K562 (cell line): ENCODE measurements around the gene TMEM273.

ENCODE experiments used
- CEBPB ChIP-seq: fragments of 450-650 bp; IDR thresholded peaks from 2 replicates; pipeline ENCODE4 v1.6.1; 2016; ENCODE audit warnings: missing genetic modification characterization, missing compliant biosample characterization
- SRF ChIP-seq, 2 experiments: fragments of 250-450, 450-650 bp in 1 of 2; sonication (Bioruptor Pico) in 1 of 2; sonication (generic) in 1 of 2; formaldehyde crosslinking; IDR thresholded peaks; 2 replicates each; pipeline versions ENCODE4 v1.5.0 to v1.5.1; 2020 to 2022; ENCODE audit warnings: mild to moderate bottlenecking in 1 of 2, missing genetic modification reagents in 1 of 2
- YY1 ChIP-seq, 3 experiments: IDR thresholded peaks; 2 replicates each; pipeline ENCODE4 v1.6.1; 2011; ENCODE audit warnings: low read length in 2 of 3, mild to moderate bottlenecking in 2 of 3, moderate library complexity in 2 of 3, borderline replicate concordance in 1 of 3, control low read depth in 1 of 3, low read depth in 1 of 3; ENCODE audit not compliant: insufficient read depth in 3 of 3, insufficient replicate concordance in 2 of 3, control insufficient read depth in 1 of 3, insufficient read length in 1 of 3; ENCODE audit errors: extremely low read depth in 1 of 3
- ZKSCAN1 ChIP-seq: fragments of 150-350 bp; IDR thresholded peaks from 2 replicates; pipeline ENCODE4 v1.6.1; 2016; ENCODE audit warnings: low read depth, low read length
- ZNF766 ChIP-seq: fragments of 200-800 bp; sonication (Bioruptor generic); conservative IDR thresholded peaks from 2 replicates; pipeline ENCODE4 v1.6.1; 2016; ENCODE audit warnings: missing genetic modification characterization, missing compliant biosample characterization
- TF ChIP-seq, protein P1 (sequence below): fragments of 250-450 bp; sonication (Bioruptor Pico); IDR thresholded peaks from 2 replicates; pipeline ENCODE4 v1.5.0; 2020; ENCODE audit warnings: mild to moderate bottlenecking, borderline replicate concordance
- TF ChIP-seq, protein P2 (sequence below), 3 experiments: IDR thresholded peaks in 2 of 3; conservative IDR thresholded peaks in 1 of 3; 2 replicates each; pipeline ENCODE4 v1.5.1; 2011 to 2012; ENCODE audit warnings: low read length in 3 of 3, mild to moderate bottlenecking in 3 of 3, control low read depth in 2 of 3, improper control_type of control experiment in 1 of 3, inconsistent platforms in 1 of 3, low read depth in 1 of 3, mixed read lengths in 1 of 3, moderate library complexity in 1 of 3; ENCODE audit not compliant: insufficient read depth in 2 of 3
- TF ChIP-seq, protein P3 (sequence below): sonication (generic); formaldehyde crosslinking; IDR thresholded peaks from 2 replicates; pipeline ENCODE4 v1.5.0; 2020; ENCODE audit warnings: missing genetic modification reagents
- TF ChIP-seq, protein P4 (sequence below): fragments of 450-650 bp; conservative IDR thresholded peaks from 2 replicates; pipeline ENCODE4 v1.6.1; 2016; ENCODE audit warnings: missing genetic modification characterization, low read depth, mild to moderate bottlenecking, missing compliant biosample characterization, moderate library complexity
- TF ChIP-seq, protein P5 (sequence below): fragments of 200-800 bp; sonication (Bioruptor generic); IDR thresholded peaks from 2 replicates; pipeline ENCODE4 v1.6.1; 2016; ENCODE audit warnings: missing genetic modification characterization, missing compliant biosample characterization

DNA sequence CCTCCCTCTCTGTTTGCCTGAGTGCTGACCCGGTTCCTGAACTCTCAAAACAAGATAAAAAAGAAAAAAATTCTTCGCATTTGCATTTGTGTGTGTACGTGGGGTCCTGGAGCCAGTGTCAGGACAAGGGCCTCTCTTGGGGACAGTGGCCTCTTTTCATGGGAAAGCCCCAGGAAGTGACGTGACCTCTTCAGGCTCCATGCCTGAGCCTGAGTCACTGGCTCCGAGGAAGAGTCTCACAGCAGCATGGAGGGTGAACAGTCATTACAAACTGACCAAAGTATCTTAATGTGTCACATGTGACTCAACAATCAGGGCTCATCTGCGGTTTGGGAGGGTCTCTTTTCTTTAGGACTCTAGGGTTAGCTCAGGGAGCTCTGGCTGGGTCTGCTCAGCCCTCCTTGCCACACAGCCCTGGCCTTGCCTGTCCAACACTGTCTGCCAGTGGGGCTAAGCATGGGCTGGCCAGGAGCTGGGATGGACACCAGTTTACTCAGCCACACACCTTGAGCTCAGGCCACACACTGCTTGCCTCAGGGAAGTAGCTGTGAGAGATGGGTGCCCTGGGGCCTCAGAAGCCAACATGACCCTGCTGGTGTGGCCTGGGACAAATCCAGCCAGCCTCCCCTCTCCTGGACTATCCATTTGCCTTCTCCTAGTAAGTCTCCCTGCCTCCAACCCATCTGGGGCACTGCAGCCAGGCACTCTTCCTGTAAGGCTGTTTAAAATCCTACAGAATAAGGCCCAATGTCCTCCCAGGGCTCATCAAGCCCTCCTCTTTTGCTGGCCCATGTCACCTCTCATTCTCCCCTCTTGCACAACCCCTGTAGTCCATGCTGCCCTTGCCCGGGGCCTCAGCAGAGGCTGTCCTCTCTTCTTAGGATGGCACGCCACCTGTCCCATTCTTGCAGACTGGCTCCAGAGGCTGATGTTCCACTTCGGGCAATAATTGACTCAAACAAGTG is 10.5 kb downstream of the TMEM273 start:
- TF ChIP-seq, protein P1, sequence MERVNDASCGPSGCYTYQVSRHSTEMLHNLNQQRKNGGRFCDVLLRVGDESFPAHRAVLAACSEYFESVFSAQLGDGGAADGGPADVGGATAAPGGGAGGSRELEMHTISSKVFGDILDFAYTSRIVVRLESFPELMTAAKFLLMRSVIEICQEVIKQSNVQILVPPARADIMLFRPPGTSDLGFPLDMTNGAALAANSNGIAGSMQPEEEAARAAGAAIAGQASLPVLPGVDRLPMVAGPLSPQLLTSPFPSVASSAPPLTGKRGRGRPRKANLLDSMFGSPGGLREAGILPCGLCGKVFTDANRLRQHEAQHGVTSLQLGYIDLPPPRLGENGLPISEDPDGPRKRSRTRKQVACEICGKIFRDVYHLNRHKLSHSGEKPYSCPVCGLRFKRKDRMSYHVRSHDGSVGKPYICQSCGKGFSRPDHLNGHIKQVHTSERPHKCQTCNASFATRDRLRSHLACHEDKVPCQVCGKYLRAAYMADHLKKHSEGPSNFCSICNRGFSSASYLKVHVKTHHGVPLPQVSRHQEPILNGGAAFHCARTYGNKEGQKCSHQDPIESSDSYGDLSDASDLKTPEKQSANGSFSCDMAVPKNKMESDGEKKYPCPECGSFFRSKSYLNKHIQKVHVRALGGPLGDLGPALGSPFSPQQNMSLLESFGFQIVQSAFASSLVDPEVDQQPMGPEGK (CRISPR knock-in tag) = no peak
- TF ChIP-seq CEBPB (tag) (peak; percentile 66), ZNF766 (CRISPR knock-in tag) (peak; percentile 86), ZKSCAN1 (no peak), SRF (CRISPR knock-in tag; IDR thresholded peaks at IDR 0.05) (no peak), YY1 (IDR thresholded peaks at IDR 0.05; ENCODE audit: borderline replicate concordance in 1 of 3, control insufficient read depth in 1 of 3, extremely low read depth in 1 of 3, insufficient read depth in 3 of 3, insufficient read length in 1 of 3, insufficient replicate concordance in 2 of 3, low read depth in 1 of 3, low read length in 2 of 3) (peak in 1 of 3 experiments; percentile 72)
- TF ChIP-seq, protein P2, sequence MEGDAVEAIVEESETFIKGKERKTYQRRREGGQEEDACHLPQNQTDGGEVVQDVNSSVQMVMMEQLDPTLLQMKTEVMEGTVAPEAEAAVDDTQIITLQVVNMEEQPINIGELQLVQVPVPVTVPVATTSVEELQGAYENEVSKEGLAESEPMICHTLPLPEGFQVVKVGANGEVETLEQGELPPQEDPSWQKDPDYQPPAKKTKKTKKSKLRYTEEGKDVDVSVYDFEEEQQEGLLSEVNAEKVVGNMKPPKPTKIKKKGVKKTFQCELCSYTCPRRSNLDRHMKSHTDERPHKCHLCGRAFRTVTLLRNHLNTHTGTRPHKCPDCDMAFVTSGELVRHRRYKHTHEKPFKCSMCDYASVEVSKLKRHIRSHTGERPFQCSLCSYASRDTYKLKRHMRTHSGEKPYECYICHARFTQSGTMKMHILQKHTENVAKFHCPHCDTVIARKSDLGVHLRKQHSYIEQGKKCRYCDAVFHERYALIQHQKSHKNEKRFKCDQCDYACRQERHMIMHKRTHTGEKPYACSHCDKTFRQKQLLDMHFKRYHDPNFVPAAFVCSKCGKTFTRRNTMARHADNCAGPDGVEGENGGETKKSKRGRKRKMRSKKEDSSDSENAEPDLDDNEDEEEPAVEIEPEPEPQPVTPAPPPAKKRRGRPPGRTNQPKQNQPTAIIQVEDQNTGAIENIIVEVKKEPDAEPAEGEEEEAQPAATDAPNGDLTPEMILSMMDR (IDR thresholded peaks at IDR 0.05 in 2 of 3, conservative IDR thresholded peaks at IDR 0.05 in 1 of 3; ENCODE audit: insufficient read depth in 2 of 3, low read depth in 1 of 3, low read length in 3 of 3) = no peak
- TF ChIP-seq, protein P3, sequence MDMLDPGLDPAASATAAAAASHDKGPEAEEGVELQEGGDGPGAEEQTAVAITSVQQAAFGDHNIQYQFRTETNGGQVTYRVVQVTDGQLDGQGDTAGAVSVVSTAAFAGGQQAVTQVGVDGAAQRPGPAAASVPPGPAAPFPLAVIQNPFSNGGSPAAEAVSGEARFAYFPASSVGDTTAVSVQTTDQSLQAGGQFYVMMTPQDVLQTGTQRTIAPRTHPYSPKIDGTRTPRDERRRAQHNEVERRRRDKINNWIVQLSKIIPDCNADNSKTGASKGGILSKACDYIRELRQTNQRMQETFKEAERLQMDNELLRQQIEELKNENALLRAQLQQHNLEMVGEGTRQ (CRISPR knock-in tag) = no peak
- TF ChIP-seq, protein P4, sequence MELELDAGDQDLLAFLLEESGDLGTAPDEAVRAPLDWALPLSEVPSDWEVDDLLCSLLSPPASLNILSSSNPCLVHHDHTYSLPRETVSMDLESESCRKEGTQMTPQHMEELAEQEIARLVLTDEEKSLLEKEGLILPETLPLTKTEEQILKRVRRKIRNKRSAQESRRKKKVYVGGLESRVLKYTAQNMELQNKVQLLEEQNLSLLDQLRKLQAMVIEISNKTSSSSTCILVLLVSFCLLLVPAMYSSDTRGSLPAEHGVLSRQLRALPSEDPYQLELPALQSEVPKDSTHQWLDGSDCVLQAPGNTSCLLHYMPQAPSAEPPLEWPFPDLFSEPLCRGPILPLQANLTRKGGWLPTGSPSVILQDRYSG (tag) = 0 out of 2 replicates have a peak, but pooled peaks have one; percentile 67
- TF ChIP-seq, protein P5, sequence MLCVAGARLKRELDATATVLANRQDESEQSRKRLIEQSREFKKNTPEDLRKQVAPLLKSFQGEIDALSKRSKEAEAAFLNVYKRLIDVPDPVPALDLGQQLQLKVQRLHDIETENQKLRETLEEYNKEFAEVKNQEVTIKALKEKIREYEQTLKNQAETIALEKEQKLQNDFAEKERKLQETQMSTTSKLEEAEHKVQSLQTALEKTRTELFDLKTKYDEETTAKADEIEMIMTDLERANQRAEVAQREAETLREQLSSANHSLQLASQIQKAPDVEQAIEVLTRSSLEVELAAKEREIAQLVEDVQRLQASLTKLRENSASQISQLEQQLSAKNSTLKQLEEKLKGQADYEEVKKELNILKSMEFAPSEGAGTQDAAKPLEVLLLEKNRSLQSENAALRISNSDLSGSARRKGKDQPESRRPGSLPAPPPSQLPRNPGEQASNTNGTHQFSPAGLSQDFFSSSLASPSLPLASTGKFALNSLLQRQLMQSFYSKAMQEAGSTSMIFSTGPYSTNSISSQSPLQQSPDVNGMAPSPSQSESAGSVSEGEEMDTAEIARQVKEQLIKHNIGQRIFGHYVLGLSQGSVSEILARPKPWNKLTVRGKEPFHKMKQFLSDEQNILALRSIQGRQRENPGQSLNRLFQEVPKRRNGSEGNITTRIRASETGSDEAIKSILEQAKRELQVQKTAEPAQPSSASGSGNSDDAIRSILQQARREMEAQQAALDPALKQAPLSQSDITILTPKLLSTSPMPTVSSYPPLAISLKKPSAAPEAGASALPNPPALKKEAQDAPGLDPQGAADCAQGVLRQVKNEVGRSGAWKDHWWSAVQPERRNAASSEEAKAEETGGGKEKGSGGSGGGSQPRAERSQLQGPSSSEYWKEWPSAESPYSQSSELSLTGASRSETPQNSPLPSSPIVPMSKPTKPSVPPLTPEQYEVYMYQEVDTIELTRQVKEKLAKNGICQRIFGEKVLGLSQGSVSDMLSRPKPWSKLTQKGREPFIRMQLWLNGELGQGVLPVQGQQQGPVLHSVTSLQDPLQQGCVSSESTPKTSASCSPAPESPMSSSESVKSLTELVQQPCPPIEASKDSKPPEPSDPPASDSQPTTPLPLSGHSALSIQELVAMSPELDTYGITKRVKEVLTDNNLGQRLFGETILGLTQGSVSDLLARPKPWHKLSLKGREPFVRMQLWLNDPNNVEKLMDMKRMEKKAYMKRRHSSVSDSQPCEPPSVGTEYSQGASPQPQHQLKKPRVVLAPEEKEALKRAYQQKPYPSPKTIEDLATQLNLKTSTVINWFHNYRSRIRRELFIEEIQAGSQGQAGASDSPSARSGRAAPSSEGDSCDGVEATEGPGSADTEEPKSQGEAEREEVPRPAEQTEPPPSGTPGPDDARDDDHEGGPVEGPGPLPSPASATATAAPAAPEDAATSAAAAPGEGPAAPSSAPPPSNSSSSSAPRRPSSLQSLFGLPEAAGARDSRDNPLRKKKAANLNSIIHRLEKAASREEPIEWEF (CRISPR knock-in tag) = no peak
